GM12875 (cell line): ENCODE measurements around the gene PRKN.

Experiments
- H3K4me3 ChIP-seq: one replicate; pipeline ENCODE4 v1.5.1; 2011; ENCODE audit warnings: low read depth, low read length, control low read depth
- TF ChIP-seq, protein P1 (sequence below): IDR thresholded peaks from 2 replicates; pipeline ENCODE4 v1.5.1; 2011; ENCODE audit warnings: low read depth, mild to moderate bottlenecking, control low read depth, inconsistent platforms, low read length, moderate library complexity, borderline replicate concordance; ENCODE audit not compliant: insufficient read depth

PRKN gene

GRCh38 chr6:162055365-162055764 is 672.2 kb downstream of the PRKN start:
- no peak overlapping the region for H3K4me3 ChIP-seq
- TF ChIP-seq, protein P1, sequence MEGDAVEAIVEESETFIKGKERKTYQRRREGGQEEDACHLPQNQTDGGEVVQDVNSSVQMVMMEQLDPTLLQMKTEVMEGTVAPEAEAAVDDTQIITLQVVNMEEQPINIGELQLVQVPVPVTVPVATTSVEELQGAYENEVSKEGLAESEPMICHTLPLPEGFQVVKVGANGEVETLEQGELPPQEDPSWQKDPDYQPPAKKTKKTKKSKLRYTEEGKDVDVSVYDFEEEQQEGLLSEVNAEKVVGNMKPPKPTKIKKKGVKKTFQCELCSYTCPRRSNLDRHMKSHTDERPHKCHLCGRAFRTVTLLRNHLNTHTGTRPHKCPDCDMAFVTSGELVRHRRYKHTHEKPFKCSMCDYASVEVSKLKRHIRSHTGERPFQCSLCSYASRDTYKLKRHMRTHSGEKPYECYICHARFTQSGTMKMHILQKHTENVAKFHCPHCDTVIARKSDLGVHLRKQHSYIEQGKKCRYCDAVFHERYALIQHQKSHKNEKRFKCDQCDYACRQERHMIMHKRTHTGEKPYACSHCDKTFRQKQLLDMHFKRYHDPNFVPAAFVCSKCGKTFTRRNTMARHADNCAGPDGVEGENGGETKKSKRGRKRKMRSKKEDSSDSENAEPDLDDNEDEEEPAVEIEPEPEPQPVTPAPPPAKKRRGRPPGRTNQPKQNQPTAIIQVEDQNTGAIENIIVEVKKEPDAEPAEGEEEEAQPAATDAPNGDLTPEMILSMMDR, result no peak

GRCh38 chr6:162053084-162053483 is 674.5 kb downstream of the PRKN start:
- no peak overlapping the region for H3K4me3 ChIP-seq
- TF ChIP-seq, protein P1, result no peak

DNA sequence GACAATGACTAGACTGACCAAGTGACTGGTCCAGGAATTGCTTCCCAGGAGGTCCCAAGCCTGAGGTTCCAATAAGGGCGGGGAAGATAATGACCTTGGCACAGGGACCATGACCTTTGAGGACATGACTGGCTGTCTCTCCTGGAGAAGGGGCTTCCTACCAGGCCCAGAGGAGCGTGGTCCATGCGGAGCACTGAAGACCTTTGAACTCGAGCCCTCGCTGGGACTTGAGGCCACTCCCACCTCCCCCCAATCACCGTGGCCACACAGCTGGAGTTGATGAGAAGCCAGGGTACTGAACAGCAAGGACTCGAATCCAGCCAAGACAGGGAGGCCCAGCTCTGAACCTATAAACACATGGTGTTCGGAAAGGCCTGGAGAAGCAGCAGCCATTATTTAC is 677.0 kb downstream of the PRKN start:
- TF ChIP-seq, protein P1, result no peak
- no peak overlapping the region for H3K4me3 ChIP-seq

DNA sequence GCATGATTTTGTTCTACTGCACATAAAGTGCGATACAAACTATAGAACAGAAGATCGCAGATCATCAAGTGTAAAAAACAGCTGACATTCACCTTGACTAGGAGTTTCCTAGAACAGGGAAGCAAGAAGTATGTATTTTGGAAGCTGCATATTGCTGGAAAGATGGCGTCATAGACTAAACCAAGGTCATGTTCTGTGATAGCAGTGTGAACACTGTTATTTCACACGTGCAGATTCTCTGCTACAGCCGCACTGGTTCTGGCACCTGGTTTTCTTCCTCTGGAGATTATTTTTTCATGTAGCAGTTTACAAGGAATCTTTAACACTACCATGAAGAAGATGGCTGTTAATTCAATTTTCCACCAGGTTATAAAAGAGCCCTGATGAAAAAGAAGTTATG is 681.2 kb downstream of the PRKN start:
- TF ChIP-seq, protein P1, result no peak

DNA sequence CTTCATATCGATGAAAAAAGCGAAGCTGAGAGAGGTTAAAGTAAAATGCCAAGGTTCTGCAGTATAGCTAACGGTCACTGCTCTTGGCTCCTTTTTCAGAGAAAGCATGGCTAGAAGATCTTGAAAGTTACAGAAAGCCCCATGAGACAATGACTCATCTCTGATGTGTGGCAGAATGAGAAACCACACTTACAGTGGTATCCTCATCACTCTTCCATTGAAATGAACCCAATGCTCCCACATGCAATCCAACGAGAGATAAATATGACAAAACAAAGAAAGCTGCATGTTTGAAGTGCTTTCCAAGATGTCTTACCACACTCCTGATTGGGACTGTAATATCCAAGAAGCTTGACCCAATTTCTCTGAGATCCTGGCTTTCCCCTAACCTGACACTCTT is 694.9 kb downstream of the PRKN start:
- no peak overlapping the region for H3K4me3 ChIP-seq
- TF ChIP-seq, protein P1, result no peak

More for the DNA sequence above, 681.2 kb downstream of the PRKN start:
- no peak overlapping the region for H3K4me3 ChIP-seq

- H3K4me3 ChIP-seq, result no peak overlapping the region
- TF ChIP-seq, protein P1, result no peak
Measured at GRCh38 chr6:162029873-162030576, 697.5 kb downstream of the PRKN start.

DNA sequence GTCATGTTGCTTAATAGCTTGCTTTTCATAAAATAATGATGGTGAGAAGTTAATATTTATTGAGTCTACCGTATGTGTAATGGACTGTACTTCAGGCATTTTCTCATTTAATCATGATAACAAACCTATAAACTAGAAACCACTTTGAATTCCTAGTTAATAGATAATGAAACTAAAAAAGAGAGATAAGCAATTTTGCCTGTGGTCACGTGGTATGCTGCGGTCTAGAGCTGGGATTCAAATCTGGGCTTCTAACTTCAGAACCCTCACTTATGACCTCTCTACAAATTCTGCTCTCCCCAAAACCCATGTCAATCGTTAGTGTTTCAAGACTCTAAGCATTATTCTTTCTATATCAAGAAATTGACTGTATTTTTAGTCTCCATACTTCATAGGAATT is 700.7 kb downstream of the PRKN start:
- TF ChIP-seq, protein P1, result no peak
- H3K4me3 ChIP-seq, result no peak overlapping the region
